GM18909 (cell line): ENCODE data around the gene FAM20C.

ENCODE experiments used
- ATAC-seq: cut with Tn5 transposase; IDR thresholded peaks from one replicate; pipeline ENCODE4 v1.9.1; 2021; ENCODE audit warnings: mild to moderate bottlenecking; ENCODE audit not compliant: unreplicated experiment, poor library complexity

FAM20C gene

DNA sequence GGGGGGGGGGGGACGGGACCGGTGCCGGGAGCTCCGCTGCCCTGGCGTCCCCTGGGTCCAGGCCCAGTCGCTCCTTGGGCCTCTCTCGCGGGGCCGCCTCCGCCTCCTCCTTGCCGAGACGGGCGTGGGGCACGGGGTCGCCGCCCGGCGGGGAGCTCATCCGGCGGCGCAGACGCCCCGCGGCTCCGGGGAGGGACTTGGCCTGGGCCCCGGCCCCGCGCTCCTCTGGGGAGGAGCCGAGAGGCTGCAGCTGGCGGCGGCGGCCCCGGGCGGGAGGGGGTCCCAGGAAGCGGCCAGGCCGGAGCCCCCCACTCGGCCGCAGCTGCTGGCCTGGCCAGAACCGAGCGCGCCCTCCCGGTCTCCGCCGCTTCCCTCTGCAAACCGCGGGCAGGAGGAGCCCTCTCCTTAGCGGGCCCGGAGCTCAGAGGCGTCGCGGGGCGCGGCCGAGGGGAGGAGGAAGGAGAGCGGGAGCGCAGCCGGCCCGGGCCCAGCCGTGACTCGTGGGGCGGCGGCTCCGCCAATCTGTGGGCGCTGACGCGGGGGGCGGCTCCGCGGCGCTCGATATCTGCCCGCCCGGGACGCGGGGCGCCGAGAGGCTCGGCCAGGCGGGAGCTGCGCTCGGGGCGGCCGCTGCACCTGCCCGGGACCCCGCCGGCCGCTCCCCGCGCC is at the start of gene FAM20C:
Gene FAM20C (plus strand): TSS at position 591 of the 669 bp plus-strand sequence. CDS start 629 bp downstream, outside the sequence.
- ATAC-seq = no peak

GRCh38 chr7:143145-143751 is 49.1 kb upstream of the FAM20C start:
- no peak for ATAC-seq

GRCh38 chr7:143811-144453 is 48.4 kb upstream of the FAM20C start:
- ATAC-seq = peak; percentile 47

GRCh38 chr7:144454-144826 is 47.9 kb upstream of the FAM20C start:
- ATAC-seq = no peak

- ATAC-seq = no peak
These were observed 46.5 kb upstream of the FAM20C start for GRCh38 chr7:145863-146262.

GRCh38 chr7:148543-148931 is 43.8 kb upstream of the FAM20C start:
- no peak for ATAC-seq

- peak; percentile 97 for ATAC-seq
These were observed 43.2 kb upstream of the FAM20C start for GRCh38 chr7:148932-149790.

- ATAC-seq = peak; percentile 18
These were observed 42.4 kb upstream of the FAM20C start for GRCh38 chr7:149791-150636.

- no peak for ATAC-seq
These were observed 41.6 kb upstream of the FAM20C start for GRCh38 chr7:150811-151221.

DNA sequence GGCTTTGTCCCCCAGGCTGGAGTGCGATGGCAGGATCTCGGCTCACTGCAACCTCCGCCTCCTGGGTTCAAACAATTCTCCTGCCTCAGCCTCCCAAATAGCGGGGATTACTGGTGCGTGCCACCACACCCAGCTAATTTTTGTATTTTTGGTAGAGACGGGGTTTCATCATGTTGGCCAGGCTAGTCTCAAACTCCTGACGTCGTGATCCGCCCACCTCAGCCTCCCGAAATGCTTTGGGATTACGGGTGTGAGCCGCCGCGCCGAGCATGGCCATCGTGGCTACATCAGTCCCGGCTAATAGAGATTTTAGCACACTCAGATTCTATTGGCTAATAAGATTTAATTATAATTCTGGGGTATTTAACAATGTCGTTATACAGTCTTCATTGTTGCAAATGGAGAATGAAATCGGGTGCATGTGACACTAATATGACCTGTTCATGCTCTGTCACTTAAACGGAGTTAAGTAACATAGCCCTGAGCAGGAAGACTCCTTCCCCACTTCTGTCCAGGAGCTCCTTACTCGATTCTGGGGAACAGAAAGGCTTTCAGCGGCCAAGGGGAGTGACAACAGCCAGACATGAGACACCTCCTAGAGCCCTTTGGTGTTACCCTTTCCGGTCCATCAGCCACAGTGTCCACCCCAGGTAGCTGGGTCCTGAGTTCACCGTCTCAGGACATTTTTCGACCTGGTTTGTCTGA is 40.9 kb upstream of the FAM20C start:
- no peak for ATAC-seq

DNA sequence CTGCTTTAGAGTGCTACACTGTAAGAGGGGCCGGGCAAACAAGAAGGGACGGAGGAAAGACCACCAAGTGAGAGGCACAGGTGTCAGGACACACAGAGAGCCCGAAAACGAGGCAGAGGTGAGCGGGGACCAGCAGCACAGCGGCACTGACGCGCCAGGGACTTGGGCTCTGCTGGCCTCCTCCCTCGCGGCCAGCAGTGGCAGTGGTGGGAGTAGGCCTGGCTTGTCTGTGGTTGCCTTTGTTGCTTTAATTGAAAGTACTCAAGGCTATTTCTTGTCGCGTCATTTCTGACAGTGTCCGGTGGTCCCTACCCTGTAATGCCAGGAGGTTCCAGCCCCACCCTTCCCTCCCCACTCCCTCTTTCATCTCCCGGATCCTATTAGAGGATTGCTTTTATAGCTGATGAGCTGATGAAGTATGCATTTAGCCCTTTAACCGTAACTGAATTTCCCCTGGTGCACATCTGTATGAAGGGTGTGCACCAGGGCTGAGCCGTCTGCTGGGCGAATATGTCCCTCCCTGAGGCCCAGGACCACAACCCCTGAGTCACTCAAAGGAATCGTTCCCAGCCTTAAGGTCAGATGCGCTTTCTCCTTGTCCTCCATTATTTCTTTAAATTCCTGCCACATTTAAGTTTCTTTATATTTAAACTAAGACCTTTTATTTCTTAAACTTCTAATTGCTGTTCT is 39.5 kb upstream of the FAM20C start:
- ATAC-seq = no peak

DNA sequence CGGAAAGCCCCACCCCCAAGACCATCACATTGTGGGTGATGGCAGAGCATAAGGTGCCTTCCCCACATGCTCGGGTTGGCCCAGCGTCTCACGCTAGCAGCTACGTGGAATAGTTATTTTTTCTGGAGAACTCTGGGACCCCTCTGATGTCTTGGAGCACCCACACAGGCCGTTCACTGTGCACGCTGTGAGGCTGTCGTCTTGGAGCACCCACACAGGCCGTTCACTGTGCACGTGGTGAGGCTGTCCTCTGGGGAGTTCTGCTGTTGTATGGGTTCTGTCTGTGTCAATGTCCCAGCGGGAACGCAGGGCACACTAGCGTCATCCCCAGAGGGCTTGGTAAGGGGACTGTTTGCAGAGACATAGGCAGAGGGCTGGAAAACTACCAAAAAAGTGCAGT is 38.8 kb upstream of the FAM20C start:
- no peak for ATAC-seq

DNA sequence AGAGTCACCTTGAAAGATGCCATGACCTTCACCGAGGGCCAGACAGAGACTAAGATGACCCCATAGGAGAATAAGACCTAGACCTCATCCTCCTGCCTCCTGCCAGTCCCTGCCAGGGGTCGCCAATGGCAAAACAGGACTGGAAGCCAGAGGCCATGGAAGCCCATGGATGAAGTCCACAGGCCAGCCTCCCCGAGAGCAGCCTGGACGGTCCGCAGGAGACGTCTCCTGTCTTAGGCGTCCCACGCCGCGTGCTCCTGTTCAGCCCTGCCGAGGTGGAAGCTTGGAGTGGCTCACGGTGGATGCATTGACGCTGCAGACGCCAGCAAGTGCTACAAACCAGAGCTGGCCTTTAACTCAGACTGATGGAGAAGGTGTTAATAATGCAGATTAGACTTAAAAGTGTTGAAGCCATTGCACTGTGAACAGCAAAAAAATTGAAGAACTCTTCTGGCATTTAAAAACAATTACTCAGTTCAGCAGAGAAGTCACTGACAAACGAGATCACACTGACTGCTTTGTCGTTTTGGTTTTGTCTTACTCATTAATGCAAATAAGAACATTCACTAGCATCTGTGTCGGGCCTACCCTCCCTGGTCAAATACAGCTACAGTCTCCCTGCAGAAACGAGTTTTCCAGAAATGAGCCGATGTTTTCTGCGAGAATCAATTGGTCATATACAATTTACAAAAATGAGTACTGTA is 38.1 kb upstream of the FAM20C start:
- ATAC-seq = no peak

GRCh38 chr7:155469-155900 is 36.9 kb upstream of the FAM20C start:
- ATAC-seq = no peak

DNA sequence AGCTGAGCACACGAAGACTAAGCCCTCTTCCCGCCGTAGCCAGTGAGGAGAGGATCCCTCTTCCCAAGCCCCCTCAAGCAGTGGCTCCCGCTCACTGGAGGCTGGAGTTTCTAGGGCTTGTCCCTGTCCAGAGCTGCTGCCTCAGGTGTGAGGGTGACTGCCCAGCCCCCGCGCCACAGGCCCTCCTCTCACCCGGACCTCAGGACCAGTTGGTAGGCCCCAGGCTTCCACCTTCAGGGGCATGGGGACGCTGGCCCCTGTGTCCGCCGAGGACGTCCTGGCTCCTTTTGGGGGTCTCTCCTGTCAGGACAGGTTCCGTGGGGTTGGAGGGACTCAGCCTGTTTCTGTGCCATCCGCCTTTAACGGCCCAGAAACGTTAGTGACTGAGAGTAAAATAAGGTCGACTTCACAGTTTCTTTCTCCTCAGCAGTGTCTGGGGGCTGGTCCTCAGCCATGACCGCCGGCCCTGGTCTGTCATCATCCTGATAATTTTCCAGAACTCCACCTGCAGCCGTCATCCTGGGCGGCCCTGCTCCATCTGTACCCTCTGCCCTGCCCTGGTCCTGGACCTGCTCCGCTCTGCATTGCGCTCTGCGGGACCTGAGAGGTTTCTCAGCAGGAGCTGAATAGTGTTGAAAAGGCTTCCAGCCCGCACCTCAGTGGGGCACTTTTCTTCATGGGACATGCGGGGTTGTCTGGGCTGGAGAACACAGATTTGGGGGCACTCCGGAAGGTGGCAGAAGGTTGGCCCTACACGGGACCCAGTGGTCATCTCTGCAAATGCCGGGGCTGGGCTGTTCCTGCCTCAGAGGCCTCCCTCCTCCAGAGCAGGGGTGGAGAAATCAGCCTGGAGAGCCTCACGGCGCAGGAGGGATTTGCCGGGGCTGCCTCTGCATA is 36.0 kb upstream of the FAM20C start:
- no peak for ATAC-seq

GRCh38 chr7:157008-157310 is 35.4 kb upstream of the FAM20C start:
- ATAC-seq = no peak
